Measurements from ENCODE around the gene KRTAP1-5.
"Not testable (repeated sequence)": the region's sequence is repeated elsewhere in the genome, so short reads cannot be mapped to it uniquely, and the experiment has no call there.

KRTAP1-5 gene

DNA sequence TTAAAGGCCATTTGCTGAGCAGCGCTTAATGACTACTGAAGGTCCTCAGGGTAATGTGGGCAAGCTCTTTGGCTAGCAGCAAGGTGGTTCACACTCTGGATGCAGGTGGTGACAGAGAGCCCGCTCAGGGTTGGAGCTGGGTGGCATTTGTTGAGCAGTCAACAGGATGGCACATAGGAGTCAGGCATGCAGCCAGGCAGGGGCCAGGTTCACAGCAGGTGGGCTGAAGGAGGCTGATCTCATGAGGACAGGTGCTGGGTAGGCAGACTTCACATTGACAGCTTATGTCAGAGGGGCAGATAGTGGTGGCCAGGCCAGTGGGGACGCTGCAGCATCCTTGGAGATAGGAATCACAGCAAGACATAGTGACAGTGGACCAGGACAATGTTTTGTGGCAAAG is 22.6 kb downstream of the KRTAP1-5 start:
- no peak for DNase-seq (ENCODE audit: low spot score)

GRCh38 chr17:41003926-41004325 is 23.1 kb downstream of the KRTAP1-5 start:
- DNase-seq (ENCODE audit: low spot score): no peak

DNA sequence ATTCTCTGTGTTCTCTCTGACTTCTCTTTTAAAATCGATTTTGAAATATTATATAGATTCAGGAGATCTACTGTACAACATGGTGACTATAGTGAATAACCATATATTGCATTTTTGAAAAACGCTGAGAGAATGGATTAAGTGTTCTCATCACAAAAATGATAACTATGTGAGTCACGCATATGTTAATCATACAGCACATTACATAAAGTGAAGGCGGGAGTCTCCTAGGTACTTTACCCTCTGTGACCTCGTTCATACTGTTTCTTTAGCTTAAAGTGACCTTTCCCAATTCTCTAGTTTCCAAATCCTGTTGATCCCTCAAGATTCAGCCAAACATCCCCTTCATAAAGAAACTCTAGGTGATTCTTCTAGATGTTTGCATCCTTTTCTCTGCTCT is 24.2 kb downstream of the KRTAP1-5 start:
- DNase-seq (ENCODE audit: low spot score): no peak

DNA sequence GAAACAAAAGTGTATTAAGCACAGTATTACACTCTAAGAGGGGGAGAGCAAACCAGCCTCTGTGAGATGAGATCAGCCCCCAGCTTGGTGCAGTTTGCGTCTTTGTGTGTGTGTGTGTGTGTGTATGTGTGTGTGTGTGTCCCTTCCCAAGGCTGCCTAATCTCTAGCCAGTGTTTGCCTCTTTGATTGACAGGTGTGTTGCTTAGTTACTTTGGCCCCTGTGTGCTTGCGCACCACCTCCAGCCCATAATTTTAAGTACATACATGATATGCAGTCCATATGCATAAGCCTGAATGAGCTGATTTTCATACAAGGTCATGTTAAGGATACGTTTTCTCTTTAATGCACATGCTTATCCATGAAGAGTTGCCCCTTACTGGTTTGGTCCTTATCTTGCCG is 25.2 kb downstream of the KRTAP1-5 start:
- no peak for DNase-seq (ENCODE audit: low spot score)

DNA sequence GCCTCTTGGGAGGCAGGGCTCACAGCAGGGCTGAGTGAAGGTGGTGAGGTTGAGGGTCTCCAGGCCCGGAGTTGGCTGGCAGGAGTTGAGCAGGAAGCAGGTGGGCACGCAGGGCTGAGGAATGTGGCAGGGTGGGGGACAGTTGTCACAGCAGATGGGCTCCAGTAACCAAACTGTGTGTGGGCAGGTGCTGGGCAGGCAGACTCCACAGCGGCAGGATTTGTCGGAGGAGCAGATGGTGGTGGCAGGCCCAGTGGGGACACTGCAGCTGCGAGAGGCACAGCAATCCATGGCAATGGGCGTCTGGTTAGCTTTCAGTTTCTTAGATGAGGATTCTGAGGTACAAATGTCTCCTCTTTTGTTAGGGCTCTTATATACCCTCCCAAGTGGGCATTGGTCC is 27.4 kb downstream of the KRTAP1-5 start, which contains the start of gene KRTAP3-2:
Gene KRTAP3-2, minus strand, starts transcription at position 344 of the 400 bp plus-strand sequence. Its CDS starts 53 bp downstream, at position 291.
- DNase-seq (ENCODE audit: low spot score): not testable (repeated sequence)

GRCh38 chr17:40997361-40997760 is 29.6 kb downstream of the KRTAP1-5 start:
- DNase-seq (ENCODE audit: low spot score): no peak

DNA sequence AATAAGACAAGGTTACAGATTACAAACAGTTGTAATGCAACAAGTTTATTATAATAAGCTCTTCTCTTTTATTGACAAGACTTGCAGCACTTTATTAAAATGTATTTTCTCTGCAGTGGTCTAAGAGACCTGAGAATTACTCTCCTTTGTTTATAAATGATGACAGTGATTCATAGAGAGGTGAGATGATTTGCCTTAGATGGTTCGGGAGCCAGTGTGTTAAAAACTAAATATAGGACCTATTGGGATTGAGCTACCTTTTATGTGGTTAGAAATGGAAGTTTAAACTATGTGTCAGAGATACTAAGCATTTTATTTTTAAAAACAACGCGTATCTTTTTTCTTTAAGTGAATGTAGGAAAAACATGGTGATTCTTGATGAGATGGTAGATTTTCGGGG is 30.2 kb downstream of the KRTAP1-5 start:
- DNase-seq (ENCODE audit: low spot score): no peak

DNA sequence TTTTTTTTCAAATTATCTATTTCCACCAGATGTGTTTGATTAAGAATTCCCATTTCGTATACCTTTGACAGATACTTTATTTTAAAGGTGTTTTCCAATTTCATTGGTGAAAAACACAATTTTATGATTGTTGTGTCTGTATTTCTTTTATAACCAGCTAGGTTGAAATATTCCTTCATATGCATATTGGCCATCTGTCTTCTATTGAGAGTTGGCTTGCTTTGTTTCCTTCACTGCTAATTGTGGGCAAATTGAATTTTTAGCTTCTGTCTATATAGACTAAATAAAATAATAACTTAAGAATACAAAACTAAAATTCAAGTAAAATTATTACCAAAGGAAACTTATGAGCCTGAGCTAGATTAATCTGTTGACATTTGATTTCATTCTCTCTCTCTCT is 31.9 kb downstream of the KRTAP1-5 start:
- no peak for DNase-seq (ENCODE audit: low spot score)

GRCh38 chr17:40993839-40994238 is 33.2 kb downstream of the KRTAP1-5 start, which contains the start of gene KRTAP3-3:
TSS of gene KRTAP3-3 (minus strand) at chr17:40994164. CDS start at chr17:40994097, 67 bp downstream.
- DNase-seq (ENCODE audit: low spot score): no peak

DNA sequence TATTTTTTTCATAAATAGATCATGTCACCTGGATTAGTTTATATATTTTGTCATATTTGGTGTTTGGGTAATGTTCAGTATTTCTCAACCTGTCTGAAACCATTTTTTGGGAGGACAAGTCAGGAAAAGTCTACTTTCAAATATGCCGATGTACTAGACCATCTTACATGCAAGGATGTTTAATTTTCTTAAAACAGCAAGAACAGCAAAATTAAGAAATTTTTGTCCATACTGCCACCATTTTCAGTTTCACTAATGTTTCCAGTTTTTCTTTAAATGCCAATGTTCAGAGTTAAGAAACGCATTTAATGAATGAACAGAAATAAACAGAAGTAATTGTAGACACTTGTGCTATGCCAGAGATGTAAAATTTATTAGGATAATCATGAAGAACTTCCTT is 33.9 kb downstream of the KRTAP1-5 start:
- no peak for DNase-seq (ENCODE audit: low spot score)

GRCh38 chr17:40992666-40993065 is 34.3 kb downstream of the KRTAP1-5 start:
- no peak for DNase-seq (ENCODE audit: low spot score)

GRCh38 chr17:40986920-40987319 is 40.1 kb downstream of the KRTAP1-5 start:
- no peak for DNase-seq (ENCODE audit: low spot score)

DNA sequence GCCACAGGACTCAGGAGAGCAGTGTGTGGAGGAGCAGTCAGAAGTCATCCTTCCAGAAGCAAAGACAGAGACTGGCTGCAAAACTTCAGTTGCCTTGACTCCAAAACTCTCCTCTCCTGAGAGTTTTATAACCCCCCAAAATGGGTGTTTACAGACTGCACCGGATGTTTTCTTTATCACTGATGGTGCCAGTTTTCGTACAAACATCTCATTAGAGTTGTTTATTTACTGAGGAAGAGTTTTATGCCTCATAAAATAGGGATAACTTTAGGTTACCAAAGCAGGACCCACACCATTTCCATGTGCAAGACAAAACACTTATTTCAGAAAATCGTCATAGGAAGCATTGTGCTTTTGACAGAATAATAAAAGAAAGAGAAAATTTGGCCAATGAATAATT is 42.8 kb downstream of the KRTAP1-5 start, which contains the start of gene KRT40:
Gene KRT40, minus strand, starts transcription at position 101 of the 400 bp plus-strand sequence. Its CDS starts 53 bp downstream, at position 48.
- DNase-seq (ENCODE audit: low spot score): no peak

GRCh38 chr17:40981115-40981514 is 45.9 kb downstream of the KRTAP1-5 start:
- DNase-seq (ENCODE audit: low spot score): no peak

GRCh38 chr17:40980596-40980995 is 46.4 kb downstream of the KRTAP1-5 start:
- DNase-seq (ENCODE audit: low spot score): no peak

- no peak for DNase-seq (ENCODE audit: low spot score)
These were observed 46.9 kb downstream of the KRTAP1-5 start for GRCh38 chr17:40980117-40980516.

DNA sequence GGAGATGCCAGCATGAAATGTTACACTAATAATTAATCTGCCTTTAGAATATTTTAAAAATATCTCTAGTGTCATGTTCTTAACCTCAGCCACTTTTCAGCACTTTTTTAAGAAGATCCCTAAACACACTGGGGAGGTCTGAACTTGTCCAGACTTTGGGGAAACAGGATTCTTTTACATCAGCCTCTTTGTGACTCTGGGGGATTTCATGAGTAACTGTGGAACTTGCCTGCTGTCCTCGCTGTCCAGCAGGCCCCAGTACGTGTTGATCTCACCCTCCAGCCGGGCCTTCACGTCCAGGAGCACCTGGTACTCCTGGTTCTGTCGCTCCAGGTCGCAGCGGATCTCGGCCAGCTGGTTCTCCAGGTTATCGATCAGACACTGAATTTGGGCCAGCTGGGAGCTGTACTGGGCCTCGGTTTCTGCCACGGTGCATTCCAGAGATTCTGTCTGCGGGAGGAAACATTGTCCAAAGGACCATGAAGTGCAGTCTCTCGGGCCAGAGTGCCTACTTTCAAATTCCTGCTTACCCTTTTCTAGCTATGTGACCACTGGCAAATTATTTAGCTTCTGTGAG is 48.3 kb downstream of the KRTAP1-5 start:
- no peak for DNase-seq (ENCODE audit: low spot score)

Measured in hematopoietic multipotent progenitor cell treated with erythropoietin and hydrocortisone succinate and interleukin-3 and kit ligand, for 17 days (in vitro differentiated cells).